Tongue (tissue), 2 donors: ENCODE data around the gene DEXI. TPM values are rescaled to one million over a fixed set of nuclear protein-coding genes. Genes with fewer than 3 reads are reported as not detected.

Source experiments
- DNase-seq: peaks from one replicate; pipeline ENCODE4 v3.0.0-alpha.2; 2015
- total RNA-seq: library from RNA; depleted of rRNA; stranded (reverse); fragments of >200 nt; gene quantifications from one replicate; pipeline ENCODE4 v1.2.3, GENCODE V29; 2014

DEXI gene
- total RNA-seq, 1 donor from 2014 or later: 56.2 TPM

- DNase-seq: no peak
Observed at GRCh38 chr16:10892782-10893318, 49.4 kb downstream of the DEXI start.

GRCh38 chr16:10889855-10890254, 52.4 kb downstream of the DEXI start:
- no peak for DNase-seq

GRCh38 chr16:10888320-10888937, 53.8 kb downstream of the DEXI start:
- no peak for DNase-seq

- DNase-seq: no peak
Observed at GRCh38 chr16:10885246-10885645, 57.0 kb downstream of the DEXI start.

GRCh38 chr16:10883004-10883403, 59.3 kb downstream of the DEXI start:
- no peak for DNase-seq

GRCh38 chr16:10881479-10882030, 60.7 kb downstream of the DEXI start:
- no peak for DNase-seq

- no peak for DNase-seq
Observed at GRCh38 chr16:10880594-10881452, 61.4 kb downstream of the DEXI start.

- no peak for DNase-seq
Observed at GRCh38 chr16:10879681-10880589, 62.3 kb downstream of the DEXI start.

Other genes starting within 250 kb of the DEXI start
- 1.0 TPM for gene TEKT5, start 247.5 kb downstream of the DEXI start, total RNA-seq
- gene NUBP1, start 198.6 kb downstream of the DEXI start, total RNA-seq: 34.6 TPM
- 1.2 TPM for gene TVP23A, start 123.7 kb downstream of the DEXI start, total RNA-seq
- gene CIITA, start 65.3 kb downstream of the DEXI start, total RNA-seq: 7.2 TPM
- 22.1 TPM for gene CLEC16A, start 2.1 kb upstream of the DEXI start, total RNA-seq